ENCODE results near the gene MINPP1.

- TF ChIP-seq, protein P1, sequence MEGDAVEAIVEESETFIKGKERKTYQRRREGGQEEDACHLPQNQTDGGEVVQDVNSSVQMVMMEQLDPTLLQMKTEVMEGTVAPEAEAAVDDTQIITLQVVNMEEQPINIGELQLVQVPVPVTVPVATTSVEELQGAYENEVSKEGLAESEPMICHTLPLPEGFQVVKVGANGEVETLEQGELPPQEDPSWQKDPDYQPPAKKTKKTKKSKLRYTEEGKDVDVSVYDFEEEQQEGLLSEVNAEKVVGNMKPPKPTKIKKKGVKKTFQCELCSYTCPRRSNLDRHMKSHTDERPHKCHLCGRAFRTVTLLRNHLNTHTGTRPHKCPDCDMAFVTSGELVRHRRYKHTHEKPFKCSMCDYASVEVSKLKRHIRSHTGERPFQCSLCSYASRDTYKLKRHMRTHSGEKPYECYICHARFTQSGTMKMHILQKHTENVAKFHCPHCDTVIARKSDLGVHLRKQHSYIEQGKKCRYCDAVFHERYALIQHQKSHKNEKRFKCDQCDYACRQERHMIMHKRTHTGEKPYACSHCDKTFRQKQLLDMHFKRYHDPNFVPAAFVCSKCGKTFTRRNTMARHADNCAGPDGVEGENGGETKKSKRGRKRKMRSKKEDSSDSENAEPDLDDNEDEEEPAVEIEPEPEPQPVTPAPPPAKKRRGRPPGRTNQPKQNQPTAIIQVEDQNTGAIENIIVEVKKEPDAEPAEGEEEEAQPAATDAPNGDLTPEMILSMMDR (IDR thresholded peaks at IDR 0.05), result no peak
- TF ChIP-seq PBX3 (IDR thresholded peaks at IDR 0.05), result no peak
These were observed 41.1 kb downstream of the MINPP1 start for GRCh38 chr10:87545783-87546182.

Data from SK-N-SH (cell line).